Astrocyte of the cerebellum (primary cell): ENCODE results near the gene RAB11FIP4.

Source experiments
- DNase-seq: peaks from one replicate; pipeline ENCODE4 v3.0.0-alpha.2; 2011; ENCODE audit warnings: low read depth
- H3K4me3 ChIP-seq: 2 replicates; pipeline ENCODE4 v1.5.1; 2011; ENCODE audit warnings: mild to moderate bottlenecking, low read depth, low read length, moderate library complexity
- CTCF ChIP-seq: IDR thresholded peaks from 2 replicates; pipeline ENCODE4 v1.5.1; 2012; ENCODE audit warnings: low read length, low read depth, moderate library complexity, mild to moderate bottlenecking; ENCODE audit errors: missing control alignments
- in situ Hi-C: cut with HindIII; loops from 2 replicates; pipeline ENCODE4 v1.10.0; 2017; ENCODE audit warnings: low sequenced_read_pairs

RAB11FIP4 gene

GRCh38 chr17:31476525-31477416, 85.3 kb downstream of the RAB11FIP4 start:
- DNase-seq: no peak
- in situ Hi-C loops: loop anchor here (5.0 kb wide), 1 partner anchor 61 kb away; no protein-coding TSS in a partner anchor
- H3K4me3 ChIP-seq: no peak overlapping the region
- no peak for TF ChIP-seq CTCF

DNA sequence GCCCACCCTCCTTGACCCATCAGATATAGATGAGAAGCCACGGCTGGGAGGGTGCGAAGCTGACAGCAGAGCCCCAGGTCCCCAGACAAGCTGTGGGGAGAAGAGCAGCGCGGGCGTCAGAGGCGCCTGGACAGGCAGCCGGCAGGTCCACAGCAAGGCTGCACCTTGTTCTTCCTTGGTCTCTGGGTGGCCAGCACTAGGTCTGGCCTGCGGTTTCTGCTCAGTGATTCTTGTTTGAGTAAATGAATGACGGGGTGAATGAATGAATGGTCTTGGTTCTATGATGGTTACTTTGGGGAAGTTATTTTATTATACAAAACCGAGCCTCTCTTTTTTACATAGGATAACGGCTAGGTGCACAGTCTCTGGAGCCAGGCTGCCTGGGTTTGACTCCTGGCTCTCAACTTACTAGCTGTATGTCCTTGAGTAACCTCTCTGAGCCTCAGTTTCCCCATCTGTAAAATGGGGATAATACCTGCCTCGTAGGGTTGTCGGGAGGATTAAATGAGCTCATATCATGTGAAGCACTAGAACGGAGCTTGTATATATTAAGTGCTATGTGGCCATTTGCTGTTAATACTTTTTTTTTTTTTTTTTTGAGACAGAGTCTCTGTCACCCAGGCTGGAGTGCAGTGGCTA, 86.1 kb downstream of the RAB11FIP4 start:
- no peak for TF ChIP-seq CTCF
- in situ Hi-C loops: loop anchor here (5.0 kb wide), 1 partner anchor 60 kb away; no protein-coding TSS in a partner anchor
- H3K4me3 ChIP-seq: no peak overlapping the region
- no peak for DNase-seq

- no peak for TF ChIP-seq CTCF
- in situ Hi-C loops: loop anchor here (5.0 kb wide), 1 partner anchor 58 kb away; no protein-coding TSS in a partner anchor
- H3K4me3 ChIP-seq: no peak overlapping the region
- no peak for DNase-seq
These were observed 87.6 kb downstream of the RAB11FIP4 start for GRCh38 chr17:31479062-31479408.

GRCh38 chr17:31479524-31479923, 88.0 kb downstream of the RAB11FIP4 start:
- DNase-seq: no peak
- in situ Hi-C loops: loop anchor here (5.0 kb wide), 1 partner anchor 58 kb away; no protein-coding TSS in a partner anchor
- no peak overlapping the region for H3K4me3 ChIP-seq
- TF ChIP-seq CTCF: no peak

DNA sequence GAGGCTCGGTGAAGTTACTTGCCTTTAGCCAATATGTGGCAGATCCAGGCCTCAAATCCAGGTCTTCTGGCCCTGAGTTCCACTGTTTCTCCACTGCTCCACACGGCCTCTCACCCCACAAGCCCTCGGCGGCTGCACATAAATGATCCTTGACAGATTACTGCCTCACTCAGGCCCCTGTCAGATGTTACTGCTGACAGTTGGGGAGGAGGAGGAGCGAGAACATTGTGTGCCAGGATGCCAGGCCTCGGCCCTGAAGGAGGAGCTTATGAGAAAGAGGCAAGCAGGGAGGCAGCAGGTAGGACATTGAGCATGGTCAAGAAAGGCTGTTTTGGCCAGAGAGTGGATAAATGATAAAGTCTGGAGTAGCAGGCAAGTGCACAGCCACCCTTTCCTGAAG, 88.6 kb downstream of the RAB11FIP4 start:
- no peak for DNase-seq
- in situ Hi-C loops: no loop called here
- no peak overlapping the region for H3K4me3 ChIP-seq
- no peak for TF ChIP-seq CTCF

DNA sequence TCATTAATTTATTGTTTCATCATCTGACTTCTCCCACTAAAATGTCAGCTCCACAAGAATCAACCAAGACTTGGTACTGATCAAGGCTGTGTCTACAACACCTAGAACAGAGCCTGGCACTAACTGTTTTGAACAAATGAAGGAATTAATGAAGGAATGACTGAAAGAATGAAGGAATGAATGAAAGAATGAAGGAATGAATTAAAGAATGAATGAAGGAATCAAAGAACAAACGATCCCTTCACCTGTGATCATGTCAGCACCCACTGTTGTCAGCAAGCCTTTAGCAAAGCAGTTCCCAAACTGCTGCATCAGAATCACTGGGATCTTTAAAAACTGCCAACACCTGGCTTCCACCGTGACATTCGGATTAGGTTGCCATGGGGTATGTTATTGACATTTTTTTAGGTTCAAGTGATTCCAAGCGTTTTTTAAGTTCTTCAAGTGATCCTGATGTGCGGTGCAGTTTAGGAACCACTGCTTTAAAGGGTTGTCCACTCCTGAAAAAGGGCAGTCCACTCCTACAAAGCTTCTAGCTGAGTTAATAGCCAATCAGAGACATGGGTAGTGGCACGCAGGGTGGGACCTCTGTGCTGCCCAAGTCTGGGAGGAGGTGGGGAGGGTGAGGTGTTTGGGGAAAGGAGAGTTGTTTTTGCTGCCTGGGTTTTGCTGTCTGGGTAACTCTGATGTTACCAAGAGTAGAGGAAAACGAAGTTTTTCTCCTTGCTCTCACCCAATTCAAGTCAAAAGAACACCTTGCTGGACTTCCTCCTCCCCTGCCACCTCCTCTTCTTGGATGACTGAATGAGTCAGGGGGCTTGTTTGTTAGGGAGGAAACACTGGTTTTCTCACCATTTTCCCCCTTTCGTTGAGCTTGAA, 89.7 kb downstream of the RAB11FIP4 start:
- DNase-seq: no peak
- no peak overlapping the region for H3K4me3 ChIP-seq
- no peak for TF ChIP-seq CTCF
- in situ Hi-C loops: no loop called here
